AG09309 (cell line): ENCODE measurements around the gene LMF1.
"Not testable (repeated sequence)": the region's sequence is repeated elsewhere in the genome, so short reads cannot be mapped to it uniquely, and the experiment has no call there.

Experiments
- DNase-seq: peaks from one replicate; pipeline ENCODE4 v3.0.0-alpha.2; 2010; ENCODE audit warnings: low read depth
- H3K4me3 ChIP-seq: 2 replicates; pipeline ENCODE4 v1.5.1; 2011; ENCODE audit warnings: mild to moderate bottlenecking, low read depth, low read length, moderate library complexity; ENCODE audit not compliant: control insufficient read depth
- CTCF ChIP-seq: IDR thresholded peaks from 2 replicates; pipeline ENCODE4 v1.5.1; 2011; ENCODE audit warnings: mild to moderate bottlenecking, low read depth, low read length, inconsistent platforms; ENCODE audit not compliant: insufficient read depth, control insufficient read depth; ENCODE audit errors: missing control alignments

LMF1 gene

GRCh38 chr16:884232-884631 is 86.6 kb downstream of the LMF1 start:
- no peak for DNase-seq
- H3K4me3 ChIP-seq: no peak overlapping the region
- no peak for TF ChIP-seq CTCF

GRCh38 chr16:883781-884180 is 87.0 kb downstream of the LMF1 start:
- no peak overlapping the region for H3K4me3 ChIP-seq
- no peak for TF ChIP-seq CTCF
- DNase-seq: no peak

- no peak overlapping the region for H3K4me3 ChIP-seq
- no peak for DNase-seq
- TF ChIP-seq CTCF: no peak
These were observed 87.4 kb downstream of the LMF1 start for GRCh38 chr16:883340-883739.

- DNase-seq, H3K4me3 ChIP-seq: not testable (repeated sequence)
These were observed 88.1 kb downstream of the LMF1 start for GRCh38 chr16:882671-883070.

- TF ChIP-seq CTCF: no peak
- no peak for DNase-seq
- H3K4me3 ChIP-seq: no peak overlapping the region
These were observed 88.5 kb downstream of the LMF1 start for GRCh38 chr16:882256-882655.

GRCh38 chr16:881219-882097 is 89.3 kb downstream of the LMF1 start:
- DNase-seq: no peak
- no peak for TF ChIP-seq CTCF
- H3K4me3 ChIP-seq: no peak overlapping the region

- TF ChIP-seq CTCF: no peak
- no peak overlapping the region for H3K4me3 ChIP-seq
These were observed 90.2 kb downstream of the LMF1 start for GRCh38 chr16:880471-881171.

More at GRCh38 chr16:880471-881171, 90.2 kb downstream of the LMF1 start:
- DNase-seq: no peak
